ENCODE measurements around the gene ENGASE.

ENGASE gene

GRCh38 chr17:79041041-79041570 lies 33.5 kb upstream of the ENGASE start:
- no peak for DNase-seq (ENCODE audit: extremely low read depth, low read depth)
- TF ChIP-seq, protein P1, sequence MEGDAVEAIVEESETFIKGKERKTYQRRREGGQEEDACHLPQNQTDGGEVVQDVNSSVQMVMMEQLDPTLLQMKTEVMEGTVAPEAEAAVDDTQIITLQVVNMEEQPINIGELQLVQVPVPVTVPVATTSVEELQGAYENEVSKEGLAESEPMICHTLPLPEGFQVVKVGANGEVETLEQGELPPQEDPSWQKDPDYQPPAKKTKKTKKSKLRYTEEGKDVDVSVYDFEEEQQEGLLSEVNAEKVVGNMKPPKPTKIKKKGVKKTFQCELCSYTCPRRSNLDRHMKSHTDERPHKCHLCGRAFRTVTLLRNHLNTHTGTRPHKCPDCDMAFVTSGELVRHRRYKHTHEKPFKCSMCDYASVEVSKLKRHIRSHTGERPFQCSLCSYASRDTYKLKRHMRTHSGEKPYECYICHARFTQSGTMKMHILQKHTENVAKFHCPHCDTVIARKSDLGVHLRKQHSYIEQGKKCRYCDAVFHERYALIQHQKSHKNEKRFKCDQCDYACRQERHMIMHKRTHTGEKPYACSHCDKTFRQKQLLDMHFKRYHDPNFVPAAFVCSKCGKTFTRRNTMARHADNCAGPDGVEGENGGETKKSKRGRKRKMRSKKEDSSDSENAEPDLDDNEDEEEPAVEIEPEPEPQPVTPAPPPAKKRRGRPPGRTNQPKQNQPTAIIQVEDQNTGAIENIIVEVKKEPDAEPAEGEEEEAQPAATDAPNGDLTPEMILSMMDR (IDR thresholded peaks at IDR 0.05; ENCODE audit: low read depth, low read length, missing control alignments): no peak
- no peak overlapping the region for H3K4me3 ChIP-seq (replicated peaks; ENCODE audit: low read depth, low read length)

GRCh38 chr17:79041723-79042420 lies 32.8 kb upstream of the ENGASE start:
- no peak overlapping the region for H3K4me3 ChIP-seq (replicated peaks; ENCODE audit: low read depth, low read length)
- TF ChIP-seq, protein P1 (IDR thresholded peaks at IDR 0.05; ENCODE audit: low read depth, low read length, missing control alignments): no peak
- no peak for DNase-seq (ENCODE audit: extremely low read depth, low read depth)

DNA sequence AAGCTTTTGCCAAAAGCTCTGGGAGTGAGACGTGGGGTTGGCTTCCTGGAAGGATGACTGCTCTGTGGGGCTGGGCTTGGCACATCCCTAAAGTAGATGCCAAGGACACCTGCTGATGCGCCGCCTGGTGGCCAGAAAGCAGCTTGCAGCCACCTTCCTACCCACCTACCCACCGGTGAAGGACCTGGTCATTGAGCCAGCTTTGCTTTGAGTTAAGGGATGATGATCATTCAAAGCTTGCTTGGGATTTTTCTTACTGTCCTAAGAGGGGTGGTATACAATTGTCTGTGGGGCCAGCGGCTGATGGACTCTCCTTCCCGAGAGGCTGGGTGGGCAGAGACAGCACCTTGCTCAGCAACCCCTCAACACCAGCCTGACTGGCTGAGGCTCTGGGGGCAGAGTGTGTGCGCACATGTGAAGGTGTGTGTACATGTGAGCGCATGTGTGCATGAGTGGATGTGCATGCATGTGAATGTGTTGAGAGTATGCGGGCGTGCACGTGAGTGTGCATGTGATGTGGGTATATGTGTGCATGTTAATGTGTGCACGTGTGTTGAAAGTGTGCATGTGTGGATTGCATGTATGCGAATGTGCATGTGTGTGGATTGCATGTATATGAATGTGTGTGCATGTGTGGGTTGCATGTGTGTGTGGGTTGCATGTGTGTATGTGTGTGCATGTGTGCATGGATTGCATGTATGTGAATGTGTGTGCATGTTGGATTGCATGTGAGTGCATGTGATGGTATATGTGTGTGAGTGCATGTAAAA lies 32.0 kb upstream of the ENGASE start:
- TF ChIP-seq, protein P1 (IDR thresholded peaks at IDR 0.05; ENCODE audit: low read depth, low read length, missing control alignments): peak; percentile 76
- DNase-seq (ENCODE audit: extremely low read depth, low read depth): no peak
- H3K4me3 ChIP-seq (replicated peaks; ENCODE audit: low read depth, low read length): no peak overlapping the region

- H3K4me3 ChIP-seq (replicated peaks; ENCODE audit: low read depth, low read length): no peak overlapping the region
- TF ChIP-seq, protein P1 (IDR thresholded peaks at IDR 0.05; ENCODE audit: low read depth, low read length, missing control alignments): no peak
- no peak for DNase-seq (ENCODE audit: extremely low read depth, low read depth)
Measured at GRCh38 chr17:79043191-79043930, 31.3 kb upstream of the ENGASE start.

DNA sequence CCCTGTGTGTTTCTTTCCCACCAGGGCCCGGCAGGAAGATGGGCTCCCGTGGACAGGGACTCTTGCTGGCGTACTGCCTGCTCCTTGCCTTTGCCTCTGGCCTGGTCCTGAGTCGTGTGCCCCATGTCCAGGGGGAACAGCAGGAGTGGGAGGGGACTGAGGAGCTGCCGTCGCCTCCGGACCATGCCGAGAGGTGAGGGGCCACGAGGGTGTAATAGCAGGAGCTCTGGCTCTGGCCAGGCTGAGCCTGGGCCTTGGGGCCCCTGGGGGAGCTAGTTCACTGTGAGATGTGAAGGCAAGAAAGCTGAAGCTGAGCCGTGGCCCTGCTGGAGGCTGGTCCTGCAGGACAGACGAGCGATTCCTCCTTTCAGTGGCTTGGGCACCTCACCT lies 30.7 kb upstream of the ENGASE start:
- no peak for DNase-seq (ENCODE audit: extremely low read depth, low read depth)
- TF ChIP-seq, protein P1 (IDR thresholded peaks at IDR 0.05; ENCODE audit: low read depth, low read length, missing control alignments): no peak
- no peak overlapping the region for H3K4me3 ChIP-seq (replicated peaks; ENCODE audit: low read depth, low read length)

DNA sequence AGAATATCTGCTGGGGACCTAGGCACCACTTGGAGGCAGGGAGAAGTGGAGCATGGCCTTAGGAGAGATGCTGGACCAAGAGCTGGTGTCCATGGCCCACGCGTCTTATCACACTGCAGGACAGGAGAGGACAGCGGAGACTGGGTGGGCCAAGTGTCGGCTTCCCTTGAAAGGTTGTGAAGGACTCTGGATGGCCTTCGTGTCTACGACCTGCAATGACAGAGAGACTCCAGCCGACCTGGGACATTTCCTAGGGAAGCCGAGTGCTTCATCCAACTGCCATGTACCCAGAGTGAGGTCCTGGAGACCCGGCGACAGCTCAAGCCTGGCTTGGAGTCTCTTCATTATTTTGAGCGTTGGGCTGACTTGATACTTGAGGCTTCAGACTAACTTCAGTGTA lies 30.2 kb upstream of the ENGASE start:
- no peak for DNase-seq (ENCODE audit: extremely low read depth, low read depth)
- TF ChIP-seq, protein P1 (IDR thresholded peaks at IDR 0.05; ENCODE audit: low read depth, low read length, missing control alignments): no peak
- no peak overlapping the region for H3K4me3 ChIP-seq (replicated peaks; ENCODE audit: low read depth, low read length)

All from HFF-Myc (cell line).